AG04450 (cell line): ENCODE results near the gene HSBP1L1. TPM values are rescaled to one million over a fixed set of nuclear protein-coding genes. Genes with fewer than 3 reads are reported as not detected.
"Not testable (repeated sequence)": the region's sequence is repeated elsewhere in the genome, so short reads cannot be mapped to it uniquely, and the experiment has no call there.

Experiments used
- CTCF ChIA-PET: fragments of 300-600, 350-600 bp; formaldehyde crosslinking; extraction: SDS; loops from one replicate; lab custom pipeline; 2022; ENCODE audit warnings: antibody characterized with exemption, inconsistent platforms; lab: Charles Lee
- POLR2A ChIA-PET: fragments of 350-600 bp; formaldehyde crosslinking; extraction: SDS; loops from one replicate; lab custom pipeline; 2021; ENCODE audit warnings: antibody characterized with exemption, inconsistent platforms; lab: Yijun Ruan, JAX
- DNase-seq: peaks from one replicate; pipeline ENCODE4 v3.0.0-alpha.2; 2011; ENCODE audit warnings: low read depth, low spot score
- H3K27ac ChIP-seq: one replicate; pipeline ENCODE4 v1.5.1; 2012; ENCODE audit warnings: low read depth, low read length, control low read depth
- H3K27me3 ChIP-seq: one replicate; pipeline ENCODE4 v1.6.0; 2012; ENCODE audit warnings: low read length; ENCODE audit not compliant: control insufficient read depth, insufficient read depth
- H3K4me3 ChIP-seq: 2 replicates; pipeline ENCODE4 v1.5.1; 2011; ENCODE audit warnings: mild to moderate bottlenecking, low read depth, low read length, control low read depth
- H3K9me3 ChIP-seq: 2 replicates; pipeline ENCODE4 v1.5.1; 2012; ENCODE audit warnings: low read length; ENCODE audit not compliant: control insufficient read depth, insufficient read depth
- polyA plus RNA-seq: library from polyadenylated mRNA; depleted of rRNA; stranded (reverse); fragments of >200 nt; gene quantifications from 2 replicates; pipeline ENCODE4 v1.2.3, GENCODE V29; 2011
- TF ChIP-seq, protein P1 (sequence below): IDR thresholded peaks from 2 replicates; pipeline ENCODE4 v1.5.1; 2011; ENCODE audit warnings: low read depth, low read length, control low read depth, inconsistent platforms

The HSBP1L1 gene
- polyA plus RNA-seq, 1 experiment, result 19.4 TPM

- CTCF ChIA-PET, result no interaction called here
- TF ChIP-seq, protein P1, sequence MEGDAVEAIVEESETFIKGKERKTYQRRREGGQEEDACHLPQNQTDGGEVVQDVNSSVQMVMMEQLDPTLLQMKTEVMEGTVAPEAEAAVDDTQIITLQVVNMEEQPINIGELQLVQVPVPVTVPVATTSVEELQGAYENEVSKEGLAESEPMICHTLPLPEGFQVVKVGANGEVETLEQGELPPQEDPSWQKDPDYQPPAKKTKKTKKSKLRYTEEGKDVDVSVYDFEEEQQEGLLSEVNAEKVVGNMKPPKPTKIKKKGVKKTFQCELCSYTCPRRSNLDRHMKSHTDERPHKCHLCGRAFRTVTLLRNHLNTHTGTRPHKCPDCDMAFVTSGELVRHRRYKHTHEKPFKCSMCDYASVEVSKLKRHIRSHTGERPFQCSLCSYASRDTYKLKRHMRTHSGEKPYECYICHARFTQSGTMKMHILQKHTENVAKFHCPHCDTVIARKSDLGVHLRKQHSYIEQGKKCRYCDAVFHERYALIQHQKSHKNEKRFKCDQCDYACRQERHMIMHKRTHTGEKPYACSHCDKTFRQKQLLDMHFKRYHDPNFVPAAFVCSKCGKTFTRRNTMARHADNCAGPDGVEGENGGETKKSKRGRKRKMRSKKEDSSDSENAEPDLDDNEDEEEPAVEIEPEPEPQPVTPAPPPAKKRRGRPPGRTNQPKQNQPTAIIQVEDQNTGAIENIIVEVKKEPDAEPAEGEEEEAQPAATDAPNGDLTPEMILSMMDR, result no peak
- POLR2A ChIA-PET, result interaction anchor here (2.2 kb wide), 1 partner anchor 45 kb away, joined by 21 read pairs; the partner anchor contains the start of gene RBFA
- peak; percentile 47 for DNase-seq
- Histone ChIP-seq H3K9me3 (no peaks in the 10 kb centered on the region; the same call in 1 of the 2 replicates), H3K27me3 (no peaks in the 10 kb centered on the region), H3K4me3 (peak within 1 kb of the TSS; percentile 99), H3K27ac (peak within 1 kb of the TSS; percentile 77)
These were observed 24.2 kb downstream of the HSBP1L1 start, which contains the start of gene TXNL4A for GRCh38 chr18:79988451-79989194. TXNL4A (minus strand) TSS chr18:79988563; CDS start chr18:79988392, 171 bp downstream.

DNA sequence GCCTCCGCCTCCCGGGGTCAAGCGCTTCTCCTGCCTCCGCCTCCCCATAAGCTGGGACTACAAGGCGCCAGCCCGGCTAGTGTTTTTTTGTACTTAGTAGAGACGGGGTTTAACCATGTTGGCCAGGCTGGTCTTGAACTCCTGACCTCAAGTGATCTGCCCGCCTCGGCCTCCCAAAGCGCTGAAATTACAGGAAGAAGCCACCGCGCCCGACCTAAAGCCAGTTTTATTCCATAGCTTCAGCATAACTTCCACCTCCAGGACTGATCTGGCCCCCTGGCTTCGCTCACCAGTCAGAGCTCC lies 24.7 kb downstream of the HSBP1L1 start:
- no peaks in the 10 kb centered on the region for H3K27me3 ChIP-seq
- ChIA-PET POLR2A (interaction anchor here (2.2 kb wide), 1 partner anchor 45 kb away, joined by 21 read pairs; the partner anchor contains the start of gene RBFA), CTCF (no interaction called here)
- DNase-seq, result no peak
- peak overlapping the region; percentile 77 for H3K27ac ChIP-seq
- no peaks in the 10 kb centered on the region; the same call in 1 of the 2 replicates for H3K9me3 ChIP-seq
- TF ChIP-seq, protein P1, result no peak
- H3K4me3 ChIP-seq, result peak overlapping the region; percentile 99

GRCh38 chr18:79991494-79991893 lies 27.1 kb downstream of the HSBP1L1 start:
- POLR2A ChIA-PET, result no interaction called here
- Histone ChIP-seq H3K4me3 (no peak overlapping the region), H3K27ac (no peak overlapping the region), H3K27me3 (no peaks in the 10 kb centered on the region), H3K9me3 (no peaks in the 10 kb centered on the region; the same call in 1 of the 2 replicates)
- TF ChIP-seq, protein P1, result no peak
- CTCF ChIA-PET, result no interaction called here
- no peak for DNase-seq

- CTCF ChIA-PET, H3K4me3 ChIP-seq, POLR2A ChIA-PET, H3K27ac ChIP-seq, H3K27me3 ChIP-seq, DNase-seq: not testable (repeated sequence)
- peaks cover 10% of the 10 kb centered on the region; the same call in 1 of the 2 replicates for H3K9me3 ChIP-seq
These were observed 35.3 kb downstream of the HSBP1L1 start for GRCh38 chr18:79999701-80000100.

- TF ChIP-seq, protein P1, result no peak
- H3K4me3 ChIP-seq, result no peak overlapping the region
- no peak for DNase-seq
- H3K9me3 ChIP-seq, result peaks cover 10% of the 10 kb centered on the region; the same call in 1 of the 2 replicates
- ChIA-PET CTCF (no interaction called here), POLR2A (no interaction called here)
- H3K27me3 ChIP-seq, result no peaks in the 10 kb centered on the region
- no peak overlapping the region for H3K27ac ChIP-seq
These were observed 36.4 kb downstream of the HSBP1L1 start for GRCh38 chr18:80000877-80001276.
